AG09309 (cell line): ENCODE measurements around the gene KRT15.

Experiments
- DNase-seq: peaks from one replicate; pipeline ENCODE4 v3.0.0-alpha.2; 2010; ENCODE audit warnings: low read depth
- H3K4me3 ChIP-seq: 2 replicates; pipeline ENCODE4 v1.5.1; 2011; ENCODE audit warnings: mild to moderate bottlenecking, low read depth, low read length, moderate library complexity; ENCODE audit not compliant: control insufficient read depth
- CTCF ChIP-seq: IDR thresholded peaks from 2 replicates; pipeline ENCODE4 v1.5.1; 2011; ENCODE audit warnings: mild to moderate bottlenecking, low read depth, low read length, inconsistent platforms; ENCODE audit not compliant: insufficient read depth, control insufficient read depth; ENCODE audit errors: missing control alignments

Gene KRT15

GRCh38 chr17:41464173-41464572 lies 54.5 kb downstream of the KRT15 start:
- H3K4me3 ChIP-seq = no peak overlapping the region
- no peak for TF ChIP-seq CTCF
- no peak for DNase-seq

- no peak overlapping the region for H3K4me3 ChIP-seq
- no peak for TF ChIP-seq CTCF
- DNase-seq = no peak
These were observed 54.9 kb downstream of the KRT15 start for GRCh38 chr17:41463746-41464145.
